SH-SY5Y (cell line): ENCODE measurements around the gene RAB19.

Experiments used
- GATA2 ChIP-seq: IDR thresholded peaks from 2 replicates; pipeline ENCODE4 v1.6.1; 2011; ENCODE audit warnings: mild to moderate bottlenecking, low read depth, low read length
- GATA3 ChIP-seq: IDR thresholded peaks from 2 replicates; pipeline ENCODE4 v1.6.1; 2011; ENCODE audit warnings: low read depth, mild to moderate bottlenecking, low read length, moderate library complexity

DNA sequence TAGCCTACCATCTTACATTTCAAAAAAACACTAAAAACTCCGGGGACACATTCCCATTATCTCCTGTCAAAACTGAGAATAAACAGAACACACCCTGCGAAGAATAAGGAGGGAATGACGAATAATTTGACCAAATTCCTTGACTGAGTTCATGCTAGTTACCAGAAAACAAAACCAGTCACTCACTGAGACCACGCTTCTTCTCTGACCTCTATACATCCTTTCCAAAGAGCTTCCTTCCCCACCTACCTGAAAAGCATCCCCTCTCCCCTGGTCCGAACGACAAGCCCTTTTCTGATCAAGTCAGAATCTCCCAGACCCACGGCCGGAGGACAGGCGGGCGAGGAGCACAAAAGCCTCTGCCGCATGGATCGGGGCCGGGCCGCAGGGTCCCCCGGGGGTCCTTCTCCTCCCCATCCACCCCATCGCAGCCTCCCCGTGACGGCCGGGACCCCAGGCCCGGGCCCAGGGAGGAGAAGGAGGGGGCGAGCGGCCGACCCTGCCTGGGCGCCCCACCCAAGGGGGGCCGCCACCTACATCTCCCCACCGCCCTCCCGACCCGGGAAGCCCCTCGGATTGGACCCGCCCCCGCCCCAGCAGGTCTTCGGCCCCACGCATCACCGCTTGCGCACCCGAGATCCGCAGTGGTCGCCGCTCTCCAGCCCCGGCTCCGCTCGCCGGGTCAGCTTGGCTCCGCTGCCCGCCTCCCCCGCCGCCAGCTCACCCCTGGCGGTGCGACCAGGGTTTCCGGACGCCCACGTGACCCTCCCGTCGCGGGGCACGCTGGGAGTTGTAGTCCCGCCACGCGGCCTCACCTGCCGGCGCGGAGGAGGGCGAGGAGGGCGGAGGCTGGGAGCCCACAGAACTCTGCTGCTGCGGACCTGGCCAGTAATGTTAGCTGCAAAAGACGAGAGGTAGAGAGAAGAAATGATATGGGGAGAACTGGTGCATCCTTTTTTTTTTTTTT is 5.8 kb upstream of the RAB19 start, which contains the start of gene SLC37A3:
- TF ChIP-seq GATA2, result no peak
- TF ChIP-seq GATA3, result no peak
